Calu3 (cell line): ENCODE results near the gene AMPD3. TPM values are rescaled to one million over a fixed set of nuclear protein-coding genes. Genes with fewer than 3 reads are reported as not detected.

Experiments used
- BruUV-seq: library from RNA; stranded (reverse); fragments of 400-500 nt; replicated peaks from 2 replicates; lab custom pipeline; 2021; lab: Mats Ljungman, UMichigan
- CTCF ChIA-PET: fragments of 300-600 bp; sonication (Branson Sonifier 250); formaldehyde crosslinking; loops from one replicate; lab custom pipeline; 2022; ENCODE audit warnings: antibody characterized with exemption; lab: Charles Lee
- DNase-seq: peaks from one replicate; pipeline ENCODE4 v3.0.0; 2022
- H3K27ac Mint-ChIP-seq: one replicate; pipeline ENCODE4 v1.8.0; 2022; ENCODE audit warnings: mixed read lengths; ENCODE audit not compliant: unreplicated experiment
- H3K27me3 Mint-ChIP-seq: one replicate; pipeline ENCODE4 v1.8.0; 2022; ENCODE audit warnings: mixed read lengths; ENCODE audit not compliant: unreplicated experiment
- H3K36me3 Mint-ChIP-seq: one replicate; pipeline ENCODE4 v1.8.0; 2022; ENCODE audit warnings: mild to moderate bottlenecking, moderate library complexity, mixed read lengths; ENCODE audit not compliant: insufficient read depth, unreplicated experiment
- H3K4me1 Mint-ChIP-seq: one replicate; pipeline ENCODE4 v1.8.0; 2022; ENCODE audit warnings: mild to moderate bottlenecking, low read depth, mixed read lengths; ENCODE audit not compliant: unreplicated experiment
- H3K4me3 Mint-ChIP-seq: one replicate; pipeline ENCODE4 v1.8.0; 2022; ENCODE audit warnings: mild to moderate bottlenecking, low read depth, moderate library complexity, mixed read lengths; ENCODE audit not compliant: unreplicated experiment
- H3K9me3 Mint-ChIP-seq: one replicate; pipeline ENCODE4 v1.8.0; 2022; ENCODE audit warnings: low read depth, mixed read lengths; ENCODE audit not compliant: unreplicated experiment
- CTCF ChIP-seq: fragments of 200-600 bp; IDR thresholded peaks from one replicate; pipeline ENCODE4 v1.8.0; 2022; ENCODE audit warnings: antibody characterized with exemption; ENCODE audit not compliant: unreplicated experiment
- intact Hi-C: fragments of 100-400 bp; cut with micrococcal nuclease; formaldehyde crosslinking; loops from one replicate; pipeline ENCODE4 v1.10.0; 2022; ENCODE audit not compliant: unreplicated experiment
- total RNA-seq: library from RNA; stranded (reverse); gene quantifications from 2 replicates; pipeline ENCODE4 v1.2.3, GENCODE V29; 2022

AMPD3 gene
- total RNA-seq, 1 experiment from 2014 or later: 2.1 TPM

GRCh38 chr11:10456519-10456918 lies 1.5 kb downstream of the AMPD3 start:
- BruUV-seq: no TSS peak
- Mint-ChIP-seq H3K4me3 (no peak overlapping the region), H3K4me1 (no peaks in the 10 kb centered on the region), H3K36me3 (no peaks in the 10 kb centered on the region), H3K27ac (no peak overlapping the region), H3K27me3 (peaks cover 12% of the 10 kb centered on the region), H3K9me3 (no peaks in the 10 kb centered on the region)
- DNase-seq: no peak
- intact Hi-C loops: no loop called here
- CTCF ChIA-PET: no interaction called here
- TF ChIP-seq CTCF: no peak

- no TSS peak for BruUV-seq
- Mint-ChIP-seq H3K9me3 (no peaks in the 10 kb centered on the region), H3K4me1 (no peaks in the 10 kb centered on the region), H3K36me3 (no peaks in the 10 kb centered on the region), H3K27me3 (peaks cover 12% of the 10 kb centered on the region), H3K4me3 (no peak overlapping the region), H3K27ac (no peak overlapping the region)
- no peak for DNase-seq
- TF ChIP-seq CTCF: no peak
- CTCF ChIA-PET: no interaction called here
- intact Hi-C loops: no loop called here
These were observed 2.8 kb downstream of the AMPD3 start for GRCh38 chr11:10457901-10458300.

GRCh38 chr11:10459029-10459970 lies 4.2 kb downstream of the AMPD3 start:
- no peaks in the 10 kb centered on the region for H3K36me3 Mint-ChIP-seq
- no peak for DNase-seq
- intact Hi-C loops: no loop called here
- BruUV-seq: no TSS peak
- CTCF ChIA-PET: no interaction called here
- H3K27me3 Mint-ChIP-seq: peaks cover 3% of the 10 kb centered on the region
- H3K9me3 Mint-ChIP-seq: no peaks in the 10 kb centered on the region
- no peak overlapping the region for H3K4me3 Mint-ChIP-seq
- no peaks in the 10 kb centered on the region for H3K4me1 Mint-ChIP-seq
- no peak for TF ChIP-seq CTCF
- no peak overlapping the region for H3K27ac Mint-ChIP-seq

- no peaks in the 10 kb centered on the region for H3K4me1 Mint-ChIP-seq
- no TSS peak for BruUV-seq
- no peaks in the 10 kb centered on the region for H3K36me3 Mint-ChIP-seq
- no peak overlapping the region for H3K4me3 Mint-ChIP-seq
- TF ChIP-seq CTCF: no peak
- DNase-seq: no peak
- H3K27me3 Mint-ChIP-seq: no peaks in the 10 kb centered on the region
- intact Hi-C loops: no loop called here
- H3K27ac Mint-ChIP-seq: no peak overlapping the region
- H3K9me3 Mint-ChIP-seq: no peaks in the 10 kb centered on the region
- CTCF ChIA-PET: no interaction called here
These were observed 5.7 kb downstream of the AMPD3 start for GRCh38 chr11:10460611-10461275.
